Central memory CD8-positive, alpha-beta T cell (primary cell): Measurements from ENCODE around the gene S100A14.
"Not testable (repeated sequence)": the region's sequence is repeated elsewhere in the genome, so short reads cannot be mapped to it uniquely, and the experiment has no call there.

Experiments
- ATAC-seq: fragments of 150-1000 bp; cut with Tn5 transposase; replicated peaks from 2 replicates; pipeline ENCODE4 v1.10.0; 2022; ENCODE audit warnings: mild to moderate bottlenecking, moderate FRiP score, moderate number of reproducible peaks; ENCODE audit not compliant: poor library complexity, severe bottlenecking; ENCODE audit errors: extremely low read depth
- DNase-seq, 2 donors: peaks; one replicate each; pipeline ENCODE4 v3.0.0; 2021; ENCODE audit warnings: low spot score in 2 of 2
- H3K27ac Mint-ChIP-seq: one replicate; pipeline ENCODE4 v1.8.0; 2022; ENCODE audit warnings: low read depth, mild to moderate bottlenecking, moderate library complexity, mixed read lengths
- H3K27me3 Mint-ChIP-seq: one replicate; pipeline ENCODE4 v1.8.0; 2022; ENCODE audit warnings: mixed read lengths
- H3K36me3 Mint-ChIP-seq: one replicate; pipeline ENCODE4 v1.8.0; 2022; ENCODE audit warnings: mild to moderate bottlenecking, moderate library complexity, mixed read lengths; ENCODE audit not compliant: insufficient read depth
- H3K4me1 Mint-ChIP-seq: one replicate; pipeline ENCODE4 v1.8.0; 2022; ENCODE audit warnings: mixed read lengths
- H3K4me3 Mint-ChIP-seq: one replicate; pipeline ENCODE4 v1.8.0; 2022; ENCODE audit warnings: mild to moderate bottlenecking, moderate library complexity, mixed read lengths
- H3K9me3 Mint-ChIP-seq: one replicate; pipeline ENCODE4 v1.8.0; 2022; ENCODE audit warnings: mixed read lengths

S100A14 gene

GRCh38 chr1:153588482-153588881 lies 27.6 kb downstream of the S100A14 start:
- Mint-ChIP-seq H3K4me3 (no peak overlapping the region), H3K27me3 (peaks cover 32% of the 10 kb centered on the region), H3K27ac (no peak overlapping the region), H3K36me3 (peaks cover 2% of the 10 kb centered on the region), H3K9me3 (no peaks in the 10 kb centered on the region), H3K4me1 (no peaks in the 10 kb centered on the region)
- ATAC-seq: no peak
- no peak for DNase-seq

- H3K4me3 Mint-ChIP-seq, DNase-seq, H3K27ac Mint-ChIP-seq, ATAC-seq, H3K4me1 Mint-ChIP-seq, H3K36me3 Mint-ChIP-seq, H3K9me3 Mint-ChIP-seq: not testable (repeated sequence)
- H3K27me3 Mint-ChIP-seq: peaks cover 32% of the 10 kb centered on the region
Measured at GRCh38 chr1:153588033-153588432, 28.1 kb downstream of the S100A14 start.

- Mint-ChIP-seq H3K36me3 (peaks cover 2% of the 10 kb centered on the region), H3K27me3 (peaks cover 32% of the 10 kb centered on the region)
- ATAC-seq: no peak
Measured at GRCh38 chr1:153587314-153587713, 28.8 kb downstream of the S100A14 start.

GRCh38 chr1:153586347-153586746 lies 29.8 kb downstream of the S100A14 start:
- no peak overlapping the region for H3K27ac Mint-ChIP-seq
- H3K4me3 Mint-ChIP-seq: no peak overlapping the region
- peaks cover 32% of the 10 kb centered on the region for H3K27me3 Mint-ChIP-seq
- no peak for DNase-seq
- peaks cover 2% of the 10 kb centered on the region for H3K36me3 Mint-ChIP-seq
- ATAC-seq: no peak
- no peaks in the 10 kb centered on the region for H3K4me1 Mint-ChIP-seq
- H3K9me3 Mint-ChIP-seq: no peaks in the 10 kb centered on the region

More at GRCh38 chr1:153587314-153587713, 28.8 kb downstream of the S100A14 start:
- H3K27ac Mint-ChIP-seq: no peak overlapping the region
- H3K9me3 Mint-ChIP-seq: no peaks in the 10 kb centered on the region
- H3K4me3 Mint-ChIP-seq: no peak overlapping the region
- DNase-seq: no peak
- no peaks in the 10 kb centered on the region for H3K4me1 Mint-ChIP-seq

DNA sequence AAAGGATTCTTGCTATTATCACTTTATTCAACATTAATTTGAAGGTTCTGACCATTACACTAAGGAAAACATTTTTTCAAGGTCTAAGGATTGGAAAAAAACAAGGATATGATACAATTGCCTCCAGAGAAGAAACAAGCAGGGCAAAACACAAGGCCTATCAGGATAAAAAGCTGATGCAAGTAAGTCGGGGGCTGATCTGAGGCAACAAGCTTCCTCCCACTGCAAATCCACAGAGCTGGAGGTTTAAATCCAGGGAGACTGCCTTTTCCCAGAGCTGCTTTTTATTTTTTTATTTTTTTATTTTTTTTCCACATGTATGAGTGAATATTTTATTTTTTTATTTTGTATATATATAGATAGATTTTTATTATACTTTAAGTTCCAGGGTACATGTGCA lies 31.1 kb downstream of the S100A14 start:
- Mint-ChIP-seq H3K4me3 (no peak overlapping the region), H3K9me3 (no peaks in the 10 kb centered on the region), H3K27ac (no peak overlapping the region), H3K36me3 (peaks cover 2% of the 10 kb centered on the region), H3K27me3 (peaks cover 32% of the 10 kb centered on the region), H3K4me1 (no peaks in the 10 kb centered on the region)
- DNase-seq (no peak), ATAC-seq (no peak)

GRCh38 chr1:153583976-153584375 lies 32.1 kb downstream of the S100A14 start:
- H3K36me3 Mint-ChIP-seq: peaks cover 2% of the 10 kb centered on the region

DNA sequence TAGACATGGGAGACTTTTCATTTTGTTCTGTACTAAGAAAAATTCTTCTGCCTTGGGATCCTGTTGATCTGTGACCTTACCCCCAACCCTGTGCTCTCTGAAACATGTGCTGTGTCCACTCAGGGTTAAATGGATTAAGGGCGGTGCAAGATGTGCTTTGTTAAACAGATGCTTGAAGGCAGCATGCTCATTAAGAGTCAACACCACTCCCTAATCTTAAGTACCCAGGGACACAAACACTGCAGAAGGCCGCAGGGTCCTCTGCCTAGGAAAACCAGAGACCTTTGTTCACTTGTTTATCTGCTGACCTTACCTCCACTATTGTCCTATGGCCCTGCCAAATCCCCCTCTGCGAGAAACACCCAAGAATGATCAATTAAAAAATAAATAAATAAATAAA lies 32.6 kb downstream of the S100A14 start:
- not testable (repeated sequence) for DNase-seq, H3K27ac Mint-ChIP-seq, ATAC-seq, H3K9me3 Mint-ChIP-seq, H3K36me3 Mint-ChIP-seq, H3K4me3 Mint-ChIP-seq, H3K4me1 Mint-ChIP-seq
- H3K27me3 Mint-ChIP-seq: peaks cover 45% of the 10 kb centered on the region

More at GRCh38 chr1:153583976-153584375, 32.1 kb downstream of the S100A14 start:
- H3K27me3 Mint-ChIP-seq: peaks cover 40% of the 10 kb centered on the region
- no peak overlapping the region for H3K4me3 Mint-ChIP-seq
- no peaks in the 10 kb centered on the region for H3K4me1 Mint-ChIP-seq
- ATAC-seq: no peak
- no peaks in the 10 kb centered on the region for H3K9me3 Mint-ChIP-seq
- no peak for DNase-seq
- no peak overlapping the region for H3K27ac Mint-ChIP-seq

DNA sequence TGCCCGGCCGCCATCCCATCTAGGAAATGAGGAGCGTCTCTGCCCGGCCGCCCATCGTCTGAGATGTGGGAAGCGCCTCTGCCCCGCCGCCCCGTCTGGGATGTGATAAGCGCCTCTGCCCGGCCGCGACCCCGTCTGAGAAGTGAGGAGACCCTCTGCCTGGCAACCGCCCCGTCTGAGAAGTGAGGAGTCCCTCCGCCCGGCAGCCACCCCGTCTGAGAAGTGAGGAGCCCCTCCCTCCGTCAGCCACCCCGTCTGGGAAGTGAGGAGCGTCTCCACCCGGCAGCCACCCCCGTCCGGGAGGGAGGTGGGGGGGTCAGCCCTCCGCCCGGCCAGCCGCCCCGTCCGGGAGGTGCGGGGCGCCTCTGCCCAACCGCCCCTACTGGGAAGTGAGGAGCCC lies 33.3 kb downstream of the S100A14 start:
- H3K36me3 Mint-ChIP-seq, DNase-seq, H3K27ac Mint-ChIP-seq, H3K9me3 Mint-ChIP-seq, ATAC-seq, H3K4me3 Mint-ChIP-seq, H3K4me1 Mint-ChIP-seq: not testable (repeated sequence)
- peaks cover 52% of the 10 kb centered on the region for H3K27me3 Mint-ChIP-seq

- Mint-ChIP-seq H3K9me3 (no peaks in the 10 kb centered on the region), H3K4me1 (no peaks in the 10 kb centered on the region), H3K27me3 (peaks cover 37% of the 10 kb centered on the region), H3K36me3 (peaks cover 2% of the 10 kb centered on the region), H3K27ac (no peak overlapping the region), H3K4me3 (no peak overlapping the region)
- no peak for DNase-seq
- no peak for ATAC-seq
Measured at GRCh38 chr1:153578936-153579335, 37.2 kb downstream of the S100A14 start.

- peaks cover under 1% of the 10 kb centered on the region for H3K36me3 Mint-ChIP-seq
- peaks cover 35% of the 10 kb centered on the region for H3K27me3 Mint-ChIP-seq
- H3K9me3 Mint-ChIP-seq: no peaks in the 10 kb centered on the region
- no peak overlapping the region for H3K27ac Mint-ChIP-seq
- no peak for ATAC-seq
- H3K4me3 Mint-ChIP-seq: no peak overlapping the region
- H3K4me1 Mint-ChIP-seq: no peaks in the 10 kb centered on the region
- DNase-seq: no peak
Measured at GRCh38 chr1:153578490-153578889, 37.6 kb downstream of the S100A14 start.

- no peaks in the 10 kb centered on the region for H3K4me1 Mint-ChIP-seq
- H3K27me3 Mint-ChIP-seq: peaks cover 35% of the 10 kb centered on the region
- H3K36me3 Mint-ChIP-seq: no peaks in the 10 kb centered on the region
- H3K27ac Mint-ChIP-seq: no peak overlapping the region
- no peak overlapping the region for H3K4me3 Mint-ChIP-seq
- ATAC-seq (no peak), DNase-seq (no peak)
- H3K9me3 Mint-ChIP-seq: no peaks in the 10 kb centered on the region
Measured at GRCh38 chr1:153577624-153578051, 38.5 kb downstream of the S100A14 start.

DNA sequence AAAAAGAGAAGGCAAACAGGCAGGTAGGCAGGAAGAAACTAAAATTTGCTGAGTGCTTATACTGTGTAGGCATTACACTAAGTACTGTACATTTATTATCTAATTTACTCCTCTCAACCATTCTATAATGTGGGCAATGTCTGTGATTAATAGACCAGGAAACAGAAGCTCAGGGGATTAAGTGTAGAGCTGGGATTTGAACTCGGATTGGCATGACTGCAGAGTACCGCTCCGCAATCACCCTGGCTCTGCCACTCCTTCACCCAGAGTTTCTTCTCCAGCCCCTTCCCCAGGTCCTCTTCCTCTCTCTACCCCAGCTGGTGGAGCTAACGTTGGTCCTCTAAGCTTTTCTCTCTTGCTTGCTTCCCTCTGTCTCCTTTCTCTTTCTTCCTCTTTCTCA lies 39.0 kb downstream of the S100A14 start:
- Mint-ChIP-seq H3K27ac (no peak overlapping the region), H3K36me3 (no peaks in the 10 kb centered on the region), H3K4me1 (no peaks in the 10 kb centered on the region)

DNA sequence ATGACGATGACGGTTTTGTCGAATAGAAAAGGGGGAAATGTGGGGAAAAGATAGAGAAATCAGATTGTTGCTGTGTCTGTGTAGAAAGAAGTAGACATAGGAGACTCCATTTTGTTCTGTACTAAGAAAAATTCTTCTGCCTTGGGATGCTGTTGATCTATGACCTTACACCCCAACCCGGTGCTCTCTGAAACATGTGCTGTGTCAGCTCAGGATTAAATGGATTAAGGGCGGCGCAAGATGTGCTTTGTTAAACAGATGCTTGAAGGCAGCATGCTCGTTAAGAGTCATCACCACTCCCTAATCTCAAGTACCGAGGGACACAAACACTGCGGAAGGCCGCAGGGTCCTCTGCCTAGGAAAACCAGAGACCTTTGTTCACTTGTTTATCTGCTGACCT lies 40.6 kb downstream of the S100A14 start:
- H3K4me3 Mint-ChIP-seq, H3K9me3 Mint-ChIP-seq, H3K4me1 Mint-ChIP-seq, DNase-seq, ATAC-seq, H3K36me3 Mint-ChIP-seq, H3K27ac Mint-ChIP-seq: not testable (repeated sequence)
- peaks cover 45% of the 10 kb centered on the region for H3K27me3 Mint-ChIP-seq

More for the DNA sequence above, 39.0 kb downstream of the S100A14 start:
- H3K27me3 Mint-ChIP-seq: peaks cover 35% of the 10 kb centered on the region
- no peaks in the 10 kb centered on the region for H3K9me3 Mint-ChIP-seq
- H3K4me3 Mint-ChIP-seq: no peak overlapping the region
- ATAC-seq (no peak), DNase-seq (no peak)

GRCh38 chr1:153575081-153575491 lies 41.0 kb downstream of the S100A14 start:
- H3K4me3 Mint-ChIP-seq, H3K27ac Mint-ChIP-seq, H3K9me3 Mint-ChIP-seq, H3K4me1 Mint-ChIP-seq, DNase-seq, H3K36me3 Mint-ChIP-seq, ATAC-seq: not testable (repeated sequence)
- H3K27me3 Mint-ChIP-seq: peaks cover 49% of the 10 kb centered on the region
